Sigmoid colon (tissue), 4 donors: Measurements from ENCODE around the gene SLC35G6.

Experiments used
- POLR2A ChIP-seq, 2 donors: fragments of 450-650 bp; IDR thresholded peaks; one replicate each; pipeline ENCODE4 v1.6.1; 2016; ENCODE audit warnings: antibody characterized with exemption in 2 of 2, mild to moderate bottlenecking in 2 of 2, moderate library complexity in 2 of 2
- POLR2AphosphoS5 ChIP-seq, 4 donors: sonication (generic); formaldehyde crosslinking; IDR thresholded peaks; one replicate each; pipeline ENCODE4 v1.6.1; 2017; ENCODE audit warnings: antibody characterized with exemption in 4 of 4
- TF ChIP-seq, protein P1 (sequence below), 4 experiments: fragments of 450-650 bp in 3 of 4; fragments of 200-600 bp in 1 of 4; IDR thresholded peaks; one replicate each; pipeline ENCODE4 v1.5.1; 2016 to 2019; ENCODE audit warnings: antibody characterized with exemption in 4 of 4, mild to moderate bottlenecking in 3 of 4, moderate library complexity in 2 of 4

- TF ChIP-seq POLR2A (IDR thresholded peaks at IDR 0.05) (no peak), POLR2AphosphoS5 (IDR thresholded peaks at IDR 0.05) (no peak)
- TF ChIP-seq, protein P1, sequence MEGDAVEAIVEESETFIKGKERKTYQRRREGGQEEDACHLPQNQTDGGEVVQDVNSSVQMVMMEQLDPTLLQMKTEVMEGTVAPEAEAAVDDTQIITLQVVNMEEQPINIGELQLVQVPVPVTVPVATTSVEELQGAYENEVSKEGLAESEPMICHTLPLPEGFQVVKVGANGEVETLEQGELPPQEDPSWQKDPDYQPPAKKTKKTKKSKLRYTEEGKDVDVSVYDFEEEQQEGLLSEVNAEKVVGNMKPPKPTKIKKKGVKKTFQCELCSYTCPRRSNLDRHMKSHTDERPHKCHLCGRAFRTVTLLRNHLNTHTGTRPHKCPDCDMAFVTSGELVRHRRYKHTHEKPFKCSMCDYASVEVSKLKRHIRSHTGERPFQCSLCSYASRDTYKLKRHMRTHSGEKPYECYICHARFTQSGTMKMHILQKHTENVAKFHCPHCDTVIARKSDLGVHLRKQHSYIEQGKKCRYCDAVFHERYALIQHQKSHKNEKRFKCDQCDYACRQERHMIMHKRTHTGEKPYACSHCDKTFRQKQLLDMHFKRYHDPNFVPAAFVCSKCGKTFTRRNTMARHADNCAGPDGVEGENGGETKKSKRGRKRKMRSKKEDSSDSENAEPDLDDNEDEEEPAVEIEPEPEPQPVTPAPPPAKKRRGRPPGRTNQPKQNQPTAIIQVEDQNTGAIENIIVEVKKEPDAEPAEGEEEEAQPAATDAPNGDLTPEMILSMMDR (IDR thresholded peaks at IDR 0.05): no peak
These were observed 13.0 kb upstream of the SLC35G6 start for GRCh38 chr17:7468290-7468689.
